ENCODE measurements around the gene PVALB.
"Not testable (repeated sequence)": the region's sequence is repeated elsewhere in the genome, so short reads cannot be mapped to it uniquely, and the experiment has no call there.

PVALB gene

GRCh38 chr22:36759481-36760159, 57.2 kb downstream of the PVALB start:
- FAIRE-seq, result no peak
- no peak for DNase-seq (ENCODE audit: insufficient read length, low spot score)

- FAIRE-seq (no peak), DNase-seq (ENCODE audit: insufficient read length, low spot score) (no peak)
Measured at GRCh38 chr22:36758792-36759271, 58.0 kb downstream of the PVALB start.

GRCh38 chr22:36757668-36758211, 59.1 kb downstream of the PVALB start:
- DNase-seq (ENCODE audit: insufficient read length, low spot score) (peak; percentile 53), FAIRE-seq (peak; percentile 57)

- DNase-seq (ENCODE audit: insufficient read length, low spot score) (no peak), FAIRE-seq (no peak)
Measured at GRCh38 chr22:36756746-36757655, 59.8 kb downstream of the PVALB start.

GRCh38 chr22:36756031-36756430, 60.8 kb downstream of the PVALB start:
- DNase-seq (ENCODE audit: insufficient read length, low spot score) (no peak), FAIRE-seq (no peak)

GRCh38 chr22:36755316-36755715, 61.5 kb downstream of the PVALB start:
- DNase-seq (ENCODE audit: insufficient read length, low spot score), result no peak
- no peak for FAIRE-seq

- not testable (repeated sequence) for DNase-seq (ENCODE audit: insufficient read length, low spot score); FAIRE-seq
Measured at GRCh38 chr22:36754881-36755280, 62.0 kb downstream of the PVALB start.

- FAIRE-seq (no peak), DNase-seq (ENCODE audit: insufficient read length, low spot score) (no peak)
Measured at GRCh38 chr22:36753916-36754315, 62.9 kb downstream of the PVALB start.

GRCh38 chr22:36753120-36753802, 63.6 kb downstream of the PVALB start:
- no peak for FAIRE-seq
- no peak for DNase-seq (ENCODE audit: insufficient read length, low spot score)
